Liver (tissue), 3 donors: Measurements from ENCODE around the gene SLC44A1.

Source experiments
- ATF3 ChIP-seq: IDR thresholded peaks from 2 replicates; pipeline ENCODE4 v1.6.1; 2016; ENCODE audit warnings: antibody characterized with exemption
- MAX ChIP-seq: IDR thresholded peaks from 2 replicates; pipeline ENCODE4 v1.6.1; 2016; ENCODE audit warnings: antibody characterized with exemption
- YY1 ChIP-seq: IDR thresholded peaks from 2 replicates; pipeline ENCODE4 v1.6.1; 2016; ENCODE audit warnings: antibody characterized with exemption, mild to moderate bottlenecking
- TF ChIP-seq, protein P1 (sequence below): fragments of 150-350 bp; IDR thresholded peaks from 2 replicates; pipeline ENCODE4 v1.5.1; 2017; ENCODE audit warnings: improper control_type of control experiment, low read depth, low read length; ENCODE audit not compliant: missing input control
- donor health status: healthy.
- donor health status: healthy.

- TF ChIP-seq MAX (no peak), YY1 (no peak), ATF3 (no peak)
- TF ChIP-seq, protein P1, sequence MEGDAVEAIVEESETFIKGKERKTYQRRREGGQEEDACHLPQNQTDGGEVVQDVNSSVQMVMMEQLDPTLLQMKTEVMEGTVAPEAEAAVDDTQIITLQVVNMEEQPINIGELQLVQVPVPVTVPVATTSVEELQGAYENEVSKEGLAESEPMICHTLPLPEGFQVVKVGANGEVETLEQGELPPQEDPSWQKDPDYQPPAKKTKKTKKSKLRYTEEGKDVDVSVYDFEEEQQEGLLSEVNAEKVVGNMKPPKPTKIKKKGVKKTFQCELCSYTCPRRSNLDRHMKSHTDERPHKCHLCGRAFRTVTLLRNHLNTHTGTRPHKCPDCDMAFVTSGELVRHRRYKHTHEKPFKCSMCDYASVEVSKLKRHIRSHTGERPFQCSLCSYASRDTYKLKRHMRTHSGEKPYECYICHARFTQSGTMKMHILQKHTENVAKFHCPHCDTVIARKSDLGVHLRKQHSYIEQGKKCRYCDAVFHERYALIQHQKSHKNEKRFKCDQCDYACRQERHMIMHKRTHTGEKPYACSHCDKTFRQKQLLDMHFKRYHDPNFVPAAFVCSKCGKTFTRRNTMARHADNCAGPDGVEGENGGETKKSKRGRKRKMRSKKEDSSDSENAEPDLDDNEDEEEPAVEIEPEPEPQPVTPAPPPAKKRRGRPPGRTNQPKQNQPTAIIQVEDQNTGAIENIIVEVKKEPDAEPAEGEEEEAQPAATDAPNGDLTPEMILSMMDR: no peak
Observed at GRCh38 chr9:105485131-105485530, 240.7 kb downstream of the SLC44A1 start.
